Anterior cingulate cortex (tissue), 58 donors: Measurements from ENCODE around the gene TMEM250.
A peak's percentile ranks its signal among the peaks of the same experiment; 100 is the strongest.

Experiments
- DNase-seq, 58 donors: peaks; one replicate each; lab custom pipeline; 2025; lab: John Stamatoyannopoulos, UW

TMEM250 gene

GRCh38 chr9:136133191-136133958 is 14.7 kb upstream of the TMEM250 start:
- DNase-seq, result peak in 12 of 58 donors; percentile 5 to 52 (median 24)

GRCh38 chr9:136132512-136133050 is 13.9 kb upstream of the TMEM250 start:
- no peak for DNase-seq

GRCh38 chr9:136131629-136132511 is 13.2 kb upstream of the TMEM250 start:
- no peak for DNase-seq

- no peak for DNase-seq
These were observed 10.5 kb upstream of the TMEM250 start for GRCh38 chr9:136129176-136129575.

GRCh38 chr9:136128436-136128835 is 9.8 kb upstream of the TMEM250 start:
- DNase-seq, result no peak

GRCh38 chr9:136127313-136127712 is 8.6 kb upstream of the TMEM250 start:
- DNase-seq, result no peak

- DNase-seq, result no peak
These were observed 6.5 kb upstream of the TMEM250 start for GRCh38 chr9:136124976-136125692.

GRCh38 chr9:136122425-136123383 is 4.0 kb upstream of the TMEM250 start:
- peak in 56 of 58 donors; percentile 16 to 83 (median 60) for DNase-seq

- DNase-seq, result no peak
These were observed 3.1 kb upstream of the TMEM250 start for GRCh38 chr9:136121801-136122200.

- no peak for DNase-seq
These were observed 1.8 kb upstream of the TMEM250 start for GRCh38 chr9:136120438-136120844.

GRCh38 chr9:136119883-136120393 is 1.3 kb upstream of the TMEM250 start:
- no peak for DNase-seq

- DNase-seq, result peak in 4 of 58 donors; percentile 40 to 60 (median 58)
These were observed 597 bp upstream of the TMEM250 start for GRCh38 chr9:136119061-136119882.

- peak in 2 of 58 donors; percentile 61 to 64 for DNase-seq
These were observed 757 bp downstream of the TMEM250 start for GRCh38 chr9:136117916-136118319.

GRCh38 chr9:136117291-136117915 is 1.3 kb downstream of the TMEM250 start:
- peak in 3 of 58 donors; percentile 28 to 35 (median 29) for DNase-seq

- no peak for DNase-seq
These were observed 2.1 kb downstream of the TMEM250 start for GRCh38 chr9:136116360-136117098.

GRCh38 chr9:136115641-136116359 is 2.9 kb downstream of the TMEM250 start:
- no peak for DNase-seq
